Astrocyte of the spinal cord (primary cell): ENCODE measurements around the gene ITGA6.

Experiments used
- DNase-seq: peaks from one replicate; pipeline ENCODE4 v3.0.0; 2011; ENCODE audit warnings: low read depth, low spot score
- H3K4me3 ChIP-seq: 2 replicates; pipeline ENCODE4 v1.5.1; 2011; ENCODE audit warnings: low read depth, mild to moderate bottlenecking, low read length, moderate library complexity
- CTCF ChIP-seq: IDR thresholded peaks from 2 replicates; pipeline ENCODE4 v1.5.1; 2012; ENCODE audit warnings: low read depth, mild to moderate bottlenecking, low read length, inconsistent platforms
- in situ Hi-C: cut with HindIII; loops from 2 replicates; pipeline ENCODE4 v1.10.0; 2017; ENCODE audit warnings: low sequenced_read_pairs

The ITGA6 gene

DNA sequence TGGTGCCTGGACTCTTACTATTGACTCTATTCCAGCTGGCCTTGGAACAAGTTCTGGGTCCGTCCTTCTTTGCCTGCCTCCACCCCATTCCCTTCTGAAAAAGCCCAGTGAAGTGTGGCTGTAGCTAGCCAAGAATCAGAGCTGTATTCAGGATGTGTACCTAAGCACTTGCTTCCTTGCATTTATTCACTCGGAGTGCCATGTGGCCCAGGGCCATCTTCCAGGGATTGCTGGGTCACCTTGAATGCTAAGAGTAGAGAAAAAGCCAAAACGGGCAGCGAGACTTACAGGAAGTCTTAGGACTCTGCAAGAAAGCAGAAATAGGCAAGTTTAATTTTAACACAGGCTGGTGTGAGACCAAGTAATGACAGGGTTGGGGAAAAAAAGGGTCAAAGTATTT is 4.1 kb downstream of the ITGA6 start:
- in situ Hi-C loops: no loop called here
- DNase-seq: no peak
- H3K4me3 ChIP-seq: no peak overlapping the region
- TF ChIP-seq CTCF: no peak

- in situ Hi-C loops: no loop called here
- TF ChIP-seq CTCF: no peak
- no peak for DNase-seq
- H3K4me3 ChIP-seq: no peak overlapping the region
Observed at GRCh38 chr2:172431993-172432392, 4.6 kb downstream of the ITGA6 start.

GRCh38 chr2:172433144-172433543 is 5.8 kb downstream of the ITGA6 start:
- no peak for TF ChIP-seq CTCF
- in situ Hi-C loops: no loop called here
- no peak for DNase-seq
- H3K4me3 ChIP-seq: no peak overlapping the region

DNA sequence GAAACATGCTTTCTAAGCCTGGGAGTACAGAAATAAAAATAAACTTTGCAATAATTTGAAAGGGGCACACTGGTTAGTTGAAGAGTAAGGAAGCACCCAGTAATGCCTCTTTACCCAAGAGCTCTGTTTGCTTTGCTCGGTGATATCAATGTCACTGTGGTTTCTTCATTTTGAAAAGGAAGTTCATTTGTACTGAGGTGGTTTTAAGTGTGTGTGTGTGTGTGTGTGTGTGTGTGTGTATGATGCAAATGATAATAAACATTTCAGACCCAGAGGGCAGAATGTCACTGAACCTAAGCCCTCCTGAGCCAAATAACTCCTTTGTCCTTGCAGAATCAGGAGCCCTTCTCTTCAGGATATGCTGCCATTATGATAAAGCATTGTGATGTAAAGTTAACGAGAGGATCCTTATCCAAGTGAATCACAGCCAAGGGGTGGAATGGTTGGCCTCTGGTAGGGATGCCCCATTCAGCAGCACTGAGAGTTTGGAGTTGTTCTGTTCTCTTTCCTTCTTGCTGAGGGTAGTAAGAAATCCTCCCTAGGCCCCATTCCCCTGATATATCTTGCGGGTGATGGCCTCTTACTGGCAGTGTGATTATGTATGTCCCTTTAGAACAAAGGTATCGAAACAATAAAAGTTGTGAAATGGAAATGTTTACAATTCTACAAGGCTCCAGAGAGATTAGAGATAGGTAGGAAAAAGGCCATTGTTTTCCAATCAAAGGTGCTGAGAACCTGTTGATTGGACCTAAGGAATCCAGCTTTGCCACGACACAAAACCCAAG is 7.6 kb downstream of the ITGA6 start:
- no peak for TF ChIP-seq CTCF
- H3K4me3 ChIP-seq: no peak overlapping the region
- in situ Hi-C loops: no loop called here
- DNase-seq: peak; percentile 41

- no peak for DNase-seq
- H3K4me3 ChIP-seq: no peak overlapping the region
- in situ Hi-C loops: no loop called here
- TF ChIP-seq CTCF: no peak
Observed at GRCh38 chr2:172435606-172435911, 8.2 kb downstream of the ITGA6 start.

DNA sequence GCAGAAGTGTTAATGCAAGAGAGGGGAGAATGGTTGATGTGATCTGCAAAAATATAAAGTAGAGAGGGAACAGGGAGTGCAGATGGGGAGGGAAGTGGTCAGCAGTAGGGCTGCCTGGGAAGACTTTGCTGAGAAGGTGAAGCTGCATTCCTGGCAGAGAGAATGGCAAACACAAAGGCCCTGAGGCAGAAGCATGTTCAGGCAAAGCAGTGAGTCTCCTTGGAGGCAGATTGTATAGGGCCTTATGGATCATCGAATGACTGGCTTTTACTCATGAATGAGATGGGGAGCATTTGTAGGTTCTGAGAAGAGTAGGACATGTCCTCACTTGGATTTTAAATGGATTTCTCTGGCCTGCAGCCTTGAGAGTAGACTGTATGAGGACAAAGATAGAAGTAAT is 9.5 kb downstream of the ITGA6 start:
- DNase-seq: no peak
- in situ Hi-C loops: no loop called here
- no peak overlapping the region for H3K4me3 ChIP-seq
- TF ChIP-seq CTCF: no peak
